Fibroblast of the aortic adventitia (primary cell): ENCODE measurements around the gene AK2. TPM values are rescaled to one million over a fixed set of nuclear protein-coding genes. Genes with fewer than 3 reads are reported as not detected.

ENCODE experiments used
- DNase-seq: peaks from one replicate; pipeline ENCODE4 v3.0.0-alpha.2; 2010; ENCODE audit warnings: low read depth
- H3K4me3 ChIP-seq: 2 replicates; pipeline ENCODE4 v1.5.1; 2011; ENCODE audit warnings: low read depth, mild to moderate bottlenecking, control low read depth, low read length, moderate library complexity
- total RNA-seq: library from RNA; depleted of rRNA; stranded (reverse); fragments of >200 nt; gene quantifications from 2 replicates; pipeline ENCODE4 v1.2.3, GENCODE V29; 2012; ENCODE audit warnings: low replicate concordance
- TF ChIP-seq, protein P1 (sequence below): IDR thresholded peaks from 2 replicates; pipeline ENCODE4 v1.5.1; 2011; ENCODE audit warnings: mild to moderate bottlenecking, low read length, control low read depth, inconsistent platforms; ENCODE audit not compliant: insufficient read depth

AK2 gene
- total RNA-seq, 1 donor, result 155 TPM

DNA sequence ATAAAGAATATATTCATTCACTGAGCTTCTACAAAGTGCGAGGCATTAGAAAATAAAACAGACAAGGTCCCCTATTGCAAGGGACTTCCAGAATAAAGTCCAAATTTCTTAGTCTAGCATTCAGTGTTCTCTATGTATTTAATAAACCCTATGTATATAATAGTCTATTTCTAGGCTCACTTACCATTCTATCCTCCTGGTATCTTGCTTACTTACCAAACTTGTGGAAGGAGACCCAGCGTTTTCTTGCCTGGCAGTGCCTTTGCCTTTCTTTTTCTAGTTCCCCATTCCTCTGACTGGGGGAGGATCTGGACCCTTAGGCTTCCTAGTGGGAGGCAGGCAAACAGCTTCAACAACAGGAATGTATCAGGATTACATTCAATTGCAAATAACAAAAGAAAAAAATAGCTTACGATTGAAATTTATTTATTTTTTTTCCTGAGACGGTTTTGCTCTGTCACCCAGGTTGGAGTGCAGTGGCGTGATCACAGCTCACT lies 71.4 kb downstream of the AK2 start:
- peak overlapping the region; percentile 90 for H3K4me3 ChIP-seq
- DNase-seq, result no peak
- TF ChIP-seq, protein P1, sequence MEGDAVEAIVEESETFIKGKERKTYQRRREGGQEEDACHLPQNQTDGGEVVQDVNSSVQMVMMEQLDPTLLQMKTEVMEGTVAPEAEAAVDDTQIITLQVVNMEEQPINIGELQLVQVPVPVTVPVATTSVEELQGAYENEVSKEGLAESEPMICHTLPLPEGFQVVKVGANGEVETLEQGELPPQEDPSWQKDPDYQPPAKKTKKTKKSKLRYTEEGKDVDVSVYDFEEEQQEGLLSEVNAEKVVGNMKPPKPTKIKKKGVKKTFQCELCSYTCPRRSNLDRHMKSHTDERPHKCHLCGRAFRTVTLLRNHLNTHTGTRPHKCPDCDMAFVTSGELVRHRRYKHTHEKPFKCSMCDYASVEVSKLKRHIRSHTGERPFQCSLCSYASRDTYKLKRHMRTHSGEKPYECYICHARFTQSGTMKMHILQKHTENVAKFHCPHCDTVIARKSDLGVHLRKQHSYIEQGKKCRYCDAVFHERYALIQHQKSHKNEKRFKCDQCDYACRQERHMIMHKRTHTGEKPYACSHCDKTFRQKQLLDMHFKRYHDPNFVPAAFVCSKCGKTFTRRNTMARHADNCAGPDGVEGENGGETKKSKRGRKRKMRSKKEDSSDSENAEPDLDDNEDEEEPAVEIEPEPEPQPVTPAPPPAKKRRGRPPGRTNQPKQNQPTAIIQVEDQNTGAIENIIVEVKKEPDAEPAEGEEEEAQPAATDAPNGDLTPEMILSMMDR, result no peak

DNA sequence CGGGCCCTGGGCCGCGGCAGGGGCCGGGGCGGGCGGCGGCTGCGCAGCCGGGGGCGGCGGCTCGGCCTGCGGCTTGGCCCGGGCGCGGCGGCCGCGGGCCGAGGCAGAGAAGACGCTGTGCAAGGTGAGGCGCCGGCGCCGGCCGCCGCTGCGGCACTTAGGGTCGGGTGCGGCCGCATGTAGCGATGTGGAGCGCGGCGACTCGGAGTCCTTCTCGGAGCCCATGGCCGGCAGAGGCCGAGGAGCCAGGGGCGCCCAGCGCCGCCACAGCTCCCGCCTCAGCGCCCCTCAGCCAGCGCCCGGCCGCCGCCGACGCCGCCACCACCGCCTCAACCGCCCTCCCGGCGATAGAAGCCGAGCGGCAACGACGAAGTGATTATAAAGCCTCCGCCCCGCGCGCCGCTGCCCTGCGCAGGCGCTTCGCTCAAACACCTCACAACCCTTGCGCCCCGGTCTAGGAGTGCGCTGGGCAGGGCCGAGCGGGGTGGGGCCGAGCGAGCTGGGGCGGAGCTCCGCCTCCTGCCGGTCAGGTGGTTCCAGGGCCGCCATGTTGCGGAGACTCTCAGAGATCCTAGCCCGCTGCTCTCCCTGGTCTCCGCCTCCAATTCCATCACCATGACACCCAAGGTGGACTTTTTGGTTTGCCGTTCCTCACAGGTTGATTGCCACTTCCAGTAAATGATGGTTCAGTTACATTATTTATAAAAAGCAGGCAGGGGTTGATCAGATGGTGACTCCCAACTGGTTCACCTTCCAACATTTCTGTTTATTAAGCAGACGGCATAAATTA lies 72.0 kb downstream of the AK2 start, which contains the start of gene RNF19B:
RNF19B (minus strand) TSS at position 349 of the 790 bp plus-strand sequence; CDS start at position 225, 124 bp downstream.
- TF ChIP-seq, protein P1, result no peak
- peak within 1 kb of the TSS; percentile 90 for H3K4me3 ChIP-seq
- peak; percentile 89 for DNase-seq

DNA sequence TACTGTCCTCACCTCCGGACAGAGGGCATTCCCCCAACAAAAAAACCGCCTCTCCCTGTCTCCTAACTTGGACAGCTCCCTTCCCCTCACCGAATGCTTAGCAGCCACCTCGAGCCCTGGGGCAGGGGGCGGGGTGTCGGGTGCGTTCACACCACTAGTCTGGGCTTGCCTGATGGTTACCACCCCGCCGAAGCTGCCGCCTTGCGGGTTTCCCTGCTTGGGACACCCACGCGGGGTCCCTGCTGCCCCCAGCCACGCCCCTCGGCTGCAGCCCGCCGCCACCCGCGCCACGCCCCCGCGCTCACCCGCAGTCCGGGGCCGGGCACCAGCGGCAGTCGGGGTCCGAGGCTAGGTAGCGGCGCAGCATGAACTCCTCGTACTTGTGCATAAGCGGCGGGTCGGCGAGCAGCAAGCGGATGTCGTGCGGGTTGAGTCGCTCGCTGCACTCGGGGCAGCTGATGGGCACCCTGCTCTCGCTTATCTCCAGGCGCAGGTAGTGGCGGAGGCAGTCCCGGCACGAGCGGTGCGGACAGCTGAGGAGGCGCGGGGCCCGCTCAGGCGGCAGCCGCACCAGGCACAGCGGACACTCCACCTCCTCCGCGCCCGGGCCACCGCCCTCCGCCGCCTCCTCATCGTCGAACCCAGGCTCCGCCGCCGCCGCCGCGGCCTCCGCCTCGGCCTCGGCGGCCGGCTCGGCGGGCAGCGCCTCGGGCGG lies 72.8 kb downstream of the AK2 start:
- DNase-seq, result peak; percentile 39
- H3K4me3 ChIP-seq, result peak overlapping the region; percentile 90
- TF ChIP-seq, protein P1, result no peak

- no peak for DNase-seq
- TF ChIP-seq, protein P1, result no peak
- H3K4me3 ChIP-seq, result peak overlapping the region; percentile 69
These were observed 74.3 kb downstream of the AK2 start for GRCh38 chr1:32962248-32962896.

DNA sequence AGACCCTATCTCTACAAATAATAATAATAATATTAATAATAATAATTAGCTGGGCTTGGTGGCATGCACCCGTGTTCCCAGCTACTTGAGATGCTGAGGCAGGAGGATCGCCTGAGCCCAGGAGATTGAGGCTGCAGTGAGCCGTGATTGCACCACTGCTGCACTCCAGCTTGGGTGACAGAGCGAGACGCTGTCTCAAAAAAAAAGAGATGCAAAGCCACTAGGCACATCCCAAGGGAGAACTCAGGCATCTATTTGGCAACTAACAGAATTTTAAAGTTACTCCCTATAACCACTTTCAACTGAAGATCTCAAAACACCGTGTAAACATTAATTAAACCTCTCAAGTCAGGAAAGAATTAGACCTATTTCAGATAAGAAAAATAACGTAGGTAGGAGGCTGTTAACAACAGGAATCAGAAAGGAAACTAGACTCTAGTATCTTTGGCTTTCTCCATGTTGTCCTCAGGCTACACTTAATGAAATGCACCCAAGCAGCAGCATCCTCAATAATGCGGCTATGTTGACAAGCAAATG lies 75.8 kb downstream of the AK2 start:
- DNase-seq, result no peak
- TF ChIP-seq, protein P1, result no peak
- peak overlapping the region; percentile 3 for H3K4me3 ChIP-seq

GRCh38 chr1:32960342-32960741 lies 76.3 kb downstream of the AK2 start:
- H3K4me3 ChIP-seq, result no peak overlapping the region
- TF ChIP-seq, protein P1, result no peak
- DNase-seq, result no peak
